Stimulated activated CD8-positive, alpha-beta memory T cell treated with anti-CD3 and anti-CD28 coated beads, Interleukin-7, amount 100 ng/mL, for 1 hour (primary cell): ENCODE results near the gene CSNK2A3.
"Not testable (repeated sequence)": the region's sequence is repeated elsewhere in the genome, so short reads cannot be mapped to it uniquely, and the experiment has no call there.

Experiments used
- DNase-seq, 2 donors: peaks; one replicate each; pipeline ENCODE4 v3.0.0-alpha.2; 2020; ENCODE audit warnings: low read depth in 2 of 2

CSNK2A3 gene

GRCh38 chr11:11379661-11380060 lies 26.6 kb upstream of the CSNK2A3 start:
- DNase-seq, result no peak

GRCh38 chr11:11378184-11378940 lies 25.3 kb upstream of the CSNK2A3 start:
- DNase-seq, result no peak

GRCh38 chr11:11374358-11375148 lies 21.5 kb upstream of the CSNK2A3 start:
- DNase-seq, result no peak

GRCh38 chr11:11373934-11374333 lies 20.9 kb upstream of the CSNK2A3 start:
- no peak for DNase-seq

- DNase-seq, result no peak
Observed at GRCh38 chr11:11372461-11372860, 19.4 kb upstream of the CSNK2A3 start.

- DNase-seq, result no peak
Observed at GRCh38 chr11:11370962-11371303, 17.9 kb upstream of the CSNK2A3 start.

- DNase-seq, result no peak
Observed at GRCh38 chr11:11370255-11370961, 17.4 kb upstream of the CSNK2A3 start.

- DNase-seq, result no peak
Observed at GRCh38 chr11:11366793-11367192, 13.7 kb upstream of the CSNK2A3 start.

GRCh38 chr11:11363674-11364073 lies 10.6 kb upstream of the CSNK2A3 start:
- no peak for DNase-seq

GRCh38 chr11:11359611-11360010 lies 6.6 kb upstream of the CSNK2A3 start:
- no peak for DNase-seq

- no peak for DNase-seq
Observed at GRCh38 chr11:11356842-11357241, 3.8 kb upstream of the CSNK2A3 start.

GRCh38 chr11:11351851-11352250 lies 1.2 kb downstream of the CSNK2A3 start:
- DNase-seq, result not testable (repeated sequence)

GRCh38 chr11:11351042-11351586 lies 1.9 kb downstream of the CSNK2A3 start:
- no peak for DNase-seq

GRCh38 chr11:11349870-11350337 lies 3.1 kb downstream of the CSNK2A3 start:
- DNase-seq, result no peak

GRCh38 chr11:11349106-11349825 lies 3.8 kb downstream of the CSNK2A3 start:
- DNase-seq, result no peak

GRCh38 chr11:11348303-11348702 lies 4.7 kb downstream of the CSNK2A3 start:
- DNase-seq, result no peak

GRCh38 chr11:11347592-11347991 lies 5.5 kb downstream of the CSNK2A3 start:
- no peak for DNase-seq

GRCh38 chr11:11346303-11346702 lies 6.7 kb downstream of the CSNK2A3 start:
- DNase-seq, result no peak

- DNase-seq, result no peak
Observed at GRCh38 chr11:11345099-11345498, 8.0 kb downstream of the CSNK2A3 start.

GRCh38 chr11:11344045-11344444 lies 9.0 kb downstream of the CSNK2A3 start:
- DNase-seq, result no peak

GRCh38 chr11:11338304-11338703 lies 14.7 kb downstream of the CSNK2A3 start:
- no peak for DNase-seq

GRCh38 chr11:11336664-11337063 lies 16.4 kb downstream of the CSNK2A3 start:
- DNase-seq, result no peak
